Measurements from ENCODE around the gene TTC22.
"Not testable (repeated sequence)": the region's sequence is repeated elsewhere in the genome, so short reads cannot be mapped to it uniquely, and the experiment has no call there.

TTC22 gene

DNA sequence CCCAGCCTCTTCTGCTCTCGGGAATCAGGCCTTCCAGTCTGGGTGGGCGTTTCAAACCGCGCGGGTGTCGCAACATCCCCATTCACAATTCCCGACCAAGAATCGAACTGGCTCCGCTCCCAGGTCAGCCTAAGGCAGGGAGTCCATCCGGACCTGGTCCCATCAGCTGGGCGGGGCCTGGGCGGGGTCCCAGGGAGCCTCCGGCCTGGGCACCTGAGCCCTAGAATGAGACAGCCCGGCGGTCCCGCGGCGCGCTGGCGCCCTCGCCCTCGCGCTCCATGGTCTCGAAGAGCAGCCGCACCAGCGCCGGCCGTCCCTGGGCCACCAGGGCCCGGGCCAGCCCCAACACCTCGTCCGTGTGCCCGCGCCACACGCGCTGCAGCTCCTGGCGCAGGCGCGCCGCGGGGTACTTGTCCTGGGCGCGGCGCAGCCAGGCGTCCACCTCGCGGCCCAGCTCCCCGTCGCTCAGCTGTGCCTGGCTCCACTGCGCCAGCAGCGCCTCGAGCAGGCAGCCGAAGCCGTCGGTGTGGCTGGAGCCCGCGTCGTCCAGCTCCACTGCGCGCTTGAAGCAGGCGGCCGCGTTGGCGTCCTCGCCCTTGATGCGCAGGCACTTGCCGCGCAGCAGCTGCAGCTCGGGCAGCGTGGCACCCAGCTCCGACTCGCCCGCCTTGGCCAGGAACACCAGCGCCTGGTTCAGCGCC, 19.9 kb downstream of the TTC22 start:
- Histone ChIP-seq H3K36me3 (ENCODE audit: insufficient read depth, low read length) (no peaks in the 10 kb centered on the region), H3K79me2 (ENCODE audit: insufficient read depth, low read length) (no peaks in the 10 kb centered on the region), H3K9ac (ENCODE audit: low read depth, low read length) (no peak overlapping the region), H3K4me2 (ENCODE audit: insufficient read depth, low read length) (no peak overlapping the region), H3K27me3 (ENCODE audit: insufficient read depth, low read length, poor library complexity) (no peaks in the 10 kb centered on the region), H3K9me3 (ENCODE audit: insufficient read depth, low read length, severe bottlenecking) (no peaks in the 10 kb centered on the region), H4K20me1 (ENCODE audit: insufficient read depth, low read length) (no peaks in the 10 kb centered on the region), H2AFZ (ENCODE audit: low read depth, low read length) (no peak overlapping the region), H3K4me3 (ENCODE audit: low read depth in 1 of 2, low read length in 2 of 2) (no peak overlapping the region), H3K4me1 (ENCODE audit: insufficient read depth, low read length) (no peaks in the 10 kb centered on the region), H3K27ac (ENCODE audit: low read length) (no peak overlapping the region)
- no peak for DNase-seq
- TF ChIP-seq EZH2 (IDR thresholded peaks at IDR 0.05; ENCODE audit: borderline replicate concordance, low read depth, low read length, severe bottlenecking), result no peak
- TF ChIP-seq, protein P1, sequence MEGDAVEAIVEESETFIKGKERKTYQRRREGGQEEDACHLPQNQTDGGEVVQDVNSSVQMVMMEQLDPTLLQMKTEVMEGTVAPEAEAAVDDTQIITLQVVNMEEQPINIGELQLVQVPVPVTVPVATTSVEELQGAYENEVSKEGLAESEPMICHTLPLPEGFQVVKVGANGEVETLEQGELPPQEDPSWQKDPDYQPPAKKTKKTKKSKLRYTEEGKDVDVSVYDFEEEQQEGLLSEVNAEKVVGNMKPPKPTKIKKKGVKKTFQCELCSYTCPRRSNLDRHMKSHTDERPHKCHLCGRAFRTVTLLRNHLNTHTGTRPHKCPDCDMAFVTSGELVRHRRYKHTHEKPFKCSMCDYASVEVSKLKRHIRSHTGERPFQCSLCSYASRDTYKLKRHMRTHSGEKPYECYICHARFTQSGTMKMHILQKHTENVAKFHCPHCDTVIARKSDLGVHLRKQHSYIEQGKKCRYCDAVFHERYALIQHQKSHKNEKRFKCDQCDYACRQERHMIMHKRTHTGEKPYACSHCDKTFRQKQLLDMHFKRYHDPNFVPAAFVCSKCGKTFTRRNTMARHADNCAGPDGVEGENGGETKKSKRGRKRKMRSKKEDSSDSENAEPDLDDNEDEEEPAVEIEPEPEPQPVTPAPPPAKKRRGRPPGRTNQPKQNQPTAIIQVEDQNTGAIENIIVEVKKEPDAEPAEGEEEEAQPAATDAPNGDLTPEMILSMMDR (IDR thresholded peaks at IDR 0.05; ENCODE audit: borderline replicate concordance, extremely low read depth, low read length, poor library complexity, severe bottlenecking), result no peak
- no peak for ATAC-seq (ENCODE audit: insufficient read depth, low read depth)

DNA sequence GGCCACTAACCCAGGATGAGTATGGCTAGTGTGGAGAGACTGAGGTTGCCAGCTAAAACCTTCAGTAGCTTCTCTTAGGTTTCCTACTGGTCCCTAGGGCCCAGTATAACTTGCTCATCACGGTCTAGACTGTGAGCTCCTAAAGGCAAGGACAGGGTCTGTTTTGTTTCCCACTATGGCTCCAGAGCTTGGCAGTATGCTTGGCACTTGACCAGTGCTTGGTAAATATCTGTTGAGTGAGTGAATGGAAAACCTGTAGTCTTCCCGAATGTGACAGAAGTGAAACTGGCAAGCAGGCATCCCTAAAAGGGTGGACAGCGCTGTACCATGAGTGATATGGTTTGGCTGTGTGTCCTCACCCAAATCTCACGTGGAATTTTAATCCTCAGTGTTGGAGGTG, 23.7 kb downstream of the TTC22 start:
- TF ChIP-seq EZH2 (IDR thresholded peaks at IDR 0.05; ENCODE audit: borderline replicate concordance, low read depth, low read length, severe bottlenecking), result no peak
- TF ChIP-seq, protein P1 (IDR thresholded peaks at IDR 0.05; ENCODE audit: borderline replicate concordance, extremely low read depth, low read length, poor library complexity, severe bottlenecking), result no peak
- Histone ChIP-seq H3K4me2 (ENCODE audit: insufficient read depth, low read length) (no peak overlapping the region), H3K36me3 (ENCODE audit: insufficient read depth, low read length) (no peaks in the 10 kb centered on the region), H3K79me2 (ENCODE audit: insufficient read depth, low read length) (no peaks in the 10 kb centered on the region), H3K4me1 (ENCODE audit: insufficient read depth, low read length) (no peaks in the 10 kb centered on the region), H3K27me3 (ENCODE audit: insufficient read depth, low read length, poor library complexity) (no peaks in the 10 kb centered on the region), H3K9ac (ENCODE audit: low read depth, low read length) (no peak overlapping the region), H3K27ac (ENCODE audit: low read length) (no peak overlapping the region), H4K20me1 (ENCODE audit: insufficient read depth, low read length) (no peaks in the 10 kb centered on the region), H2AFZ (ENCODE audit: low read depth, low read length) (no peak overlapping the region), H3K9me3 (ENCODE audit: insufficient read depth, low read length, severe bottlenecking) (no peaks in the 10 kb centered on the region), H3K4me3 (ENCODE audit: low read depth in 1 of 2, low read length in 2 of 2) (no peak overlapping the region)
- ATAC-seq (ENCODE audit: insufficient read depth, low read depth) (no peak), DNase-seq (no peak)

DNA sequence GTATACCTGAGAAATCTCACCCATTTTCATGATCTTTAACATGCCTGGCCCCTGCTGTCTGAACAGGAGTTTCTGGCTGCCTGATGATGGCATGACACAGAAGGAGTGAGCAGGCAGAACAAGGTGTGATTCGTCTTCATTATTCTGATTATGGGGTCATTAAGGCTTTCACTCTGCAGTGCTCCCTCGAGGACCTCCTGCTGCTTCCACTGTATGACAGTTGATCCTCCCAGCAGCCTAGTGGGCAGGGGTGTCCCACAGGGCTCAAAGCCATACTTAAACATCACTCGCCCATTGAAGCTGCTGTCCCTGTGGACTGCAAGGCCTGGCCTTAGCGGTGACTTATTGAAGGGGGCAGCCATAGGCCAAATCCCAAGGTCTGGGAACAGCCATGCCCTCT, 24.1 kb downstream of the TTC22 start:
- Histone ChIP-seq H4K20me1 (ENCODE audit: insufficient read depth, low read length) (no peaks in the 10 kb centered on the region), H3K9me3 (ENCODE audit: insufficient read depth, low read length, severe bottlenecking) (no peaks in the 10 kb centered on the region), H3K27ac (ENCODE audit: low read length) (no peak overlapping the region), H3K4me1 (ENCODE audit: insufficient read depth, low read length) (no peaks in the 10 kb centered on the region), H3K27me3 (ENCODE audit: insufficient read depth, low read length, poor library complexity) (no peaks in the 10 kb centered on the region), H3K9ac (ENCODE audit: low read depth, low read length) (no peak overlapping the region), H3K36me3 (ENCODE audit: insufficient read depth, low read length) (no peaks in the 10 kb centered on the region), H3K79me2 (ENCODE audit: insufficient read depth, low read length) (no peaks in the 10 kb centered on the region), H2AFZ (ENCODE audit: low read depth, low read length) (no peak overlapping the region), H3K4me2 (ENCODE audit: insufficient read depth, low read length) (no peak overlapping the region), H3K4me3 (ENCODE audit: low read depth in 1 of 2, low read length in 2 of 2) (no peak overlapping the region)
- DNase-seq (no peak), ATAC-seq (ENCODE audit: insufficient read depth, low read depth) (no peak)
- TF ChIP-seq EZH2 (IDR thresholded peaks at IDR 0.05; ENCODE audit: borderline replicate concordance, low read depth, low read length, severe bottlenecking), result no peak
- TF ChIP-seq, protein P1 (IDR thresholded peaks at IDR 0.05; ENCODE audit: borderline replicate concordance, extremely low read depth, low read length, poor library complexity, severe bottlenecking), result no peak

DNA sequence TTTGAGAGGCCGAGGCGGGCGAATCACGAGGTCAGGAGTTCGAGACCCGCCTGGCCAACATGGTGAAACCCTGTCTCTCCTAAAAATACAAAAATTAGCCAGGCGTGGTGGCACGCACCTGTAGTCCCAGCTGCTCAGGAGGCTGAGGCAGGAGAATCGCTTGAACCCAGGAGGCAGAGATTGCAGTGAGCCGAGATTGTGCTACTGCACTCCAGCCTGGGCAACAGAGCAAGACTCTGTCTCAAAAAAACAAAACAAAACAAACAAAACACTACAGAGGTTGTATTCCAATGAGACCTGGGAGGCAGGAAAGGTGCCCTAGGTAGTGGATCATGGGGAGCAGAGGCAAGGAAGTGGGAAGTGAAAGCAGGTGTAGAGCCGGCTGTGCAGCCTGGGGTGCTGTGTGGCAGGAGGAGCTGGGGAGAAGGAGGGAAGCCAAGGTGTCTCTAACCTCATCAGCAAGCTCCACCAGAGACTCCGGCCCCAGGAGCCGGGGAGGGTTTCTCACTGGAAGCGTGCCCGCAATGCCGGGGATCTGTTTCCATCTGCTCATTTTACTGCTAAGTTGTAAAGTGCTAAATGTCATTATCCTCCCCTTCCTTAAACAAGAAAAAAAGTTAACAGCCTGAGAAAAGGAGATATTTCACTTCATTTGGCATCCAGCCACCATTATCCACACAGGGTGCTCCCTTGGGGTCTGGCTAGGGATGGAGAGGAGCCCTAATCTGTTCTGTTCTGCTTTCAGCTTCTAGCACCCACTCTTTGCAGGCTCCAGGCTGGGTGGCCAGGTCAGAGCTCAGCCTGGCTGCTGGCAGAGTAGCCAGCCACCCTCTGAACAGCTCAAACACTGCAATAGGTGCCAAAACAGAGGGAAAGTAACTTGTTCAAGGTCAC, 25.0 kb downstream of the TTC22 start:
- not testable (repeated sequence) for H3K4me1 ChIP-seq (ENCODE audit: insufficient read depth, low read length); H3K9me3 ChIP-seq (ENCODE audit: insufficient read depth, low read length, severe bottlenecking); H3K27me3 ChIP-seq (ENCODE audit: insufficient read depth, low read length, poor library complexity); H3K4me2 ChIP-seq (ENCODE audit: insufficient read depth, low read length); DNase-seq; H4K20me1 ChIP-seq (ENCODE audit: insufficient read depth, low read length); H3K9ac ChIP-seq (ENCODE audit: low read depth, low read length); H2AFZ ChIP-seq (ENCODE audit: low read depth, low read length); H3K4me3 ChIP-seq (ENCODE audit: low read depth in 1 of 2, low read length in 2 of 2); ATAC-seq (ENCODE audit: insufficient read depth, low read depth); H3K36me3 ChIP-seq (ENCODE audit: insufficient read depth, low read length); H3K27ac ChIP-seq (ENCODE audit: low read length); H3K79me2 ChIP-seq (ENCODE audit: insufficient read depth, low read length)
